GM12878 (cell line): ENCODE results near the gene ARR3. TPM values are rescaled to one million over a fixed set of nuclear protein-coding genes. Genes with fewer than 3 reads are reported as not detected.

Source experiments
- ATAC-seq: fragments of 200-7000 bp; cut with Tn5 transposase; 3 replicates; pipeline ENCODE4 v1.9.1; 2020; ENCODE audit warnings: mild to moderate bottlenecking, moderate library complexity
- BruUV-seq: library from RNA; stranded (reverse); fragments of 400-500 nt; replicated peaks from 2 replicates; lab custom pipeline; 2021; lab: Mats Ljungman, UMichigan
- CTCF ChIA-PET: fragments of 300-600 bp; sonication (Branson Sonifier 250); formaldehyde crosslinking; extraction: SDS; loops from one replicate; lab custom pipeline; 2021; ENCODE audit warnings: inconsistent platforms; lab: Yijun Ruan, JAX
- POLR2A ChIA-PET: fragments of 350-600 bp; formaldehyde crosslinking; extraction: SDS; loops from one replicate; lab custom pipeline; 2021; ENCODE audit warnings: inconsistent platforms; lab: Charles Lee
- RAD21 ChIA-PET: fragments of 300-600 bp; sonication (Branson Sonifier 250); formaldehyde crosslinking; loops from one replicate; lab custom pipeline; 2023; ENCODE audit warnings: antibody characterized with exemption; ENCODE audit not compliant: unreplicated experiment; lab: Charles Lee
- SMC1A ChIA-PET: fragments of 300-600 bp; sonication (Branson Sonifier 250); formaldehyde crosslinking; loops from one replicate; lab custom pipeline; 2023; ENCODE audit not compliant: unreplicated experiment, uncharacterized antibody; lab: Charles Lee
- DNase-seq: peaks from one replicate; pipeline ENCODE4 v3.0.0-alpha.2; 2011; ENCODE audit warnings: low read depth, low spot score
- FAIRE-seq: peaks from 3 replicates; lab custom pipeline; 2011; peaks lifted over from hg19 to GRCh38; lab: Jason Lieb, UNC
- H2AFZ ChIP-seq: 2 replicates; pipeline ENCODE4 v1.6.0; 2011; ENCODE audit warnings: low read depth, low read length, control low read depth; ENCODE audit not compliant: control insufficient read depth
- H3K27ac ChIP-seq: 2 replicates; pipeline ENCODE4 v1.5.1; 2011; ENCODE audit warnings: control low read depth; ENCODE audit not compliant: control insufficient read depth, insufficient read depth
- H3K27me3 ChIP-seq, 2 experiments: replicated peaks in 1 of 2; 2 replicates each; pipeline versions ENCODE4 v1.6.0 to v1.6.1; 2011; ENCODE audit warnings: low read length in 1 of 2; ENCODE audit not compliant: control insufficient read depth in 2 of 2, insufficient read depth in 2 of 2
- H3K36me3 ChIP-seq, 2 experiments: 2 replicates each; pipeline ENCODE4 v1.5.1; 2011; ENCODE audit warnings: low read length in 1 of 2; ENCODE audit not compliant: control insufficient read depth in 2 of 2, insufficient read depth in 2 of 2
- H3K4me1 ChIP-seq: 2 replicates; pipeline ENCODE4 v1.6.1; 2011; ENCODE audit warnings: mild to moderate bottlenecking, low read length, moderate library complexity, mixed read lengths; ENCODE audit not compliant: control insufficient read depth, insufficient read depth
- H3K4me2 ChIP-seq: 2 replicates; pipeline ENCODE4 v1.6.0; 2011; ENCODE audit warnings: control low read depth; ENCODE audit not compliant: control insufficient read depth, insufficient read depth
- H3K4me3 ChIP-seq: fragments of 200-600 bp; sonication (generic); 2 replicates; pipeline ENCODE4 v1.5.1; 2016
- H3K79me2 ChIP-seq: 2 replicates; pipeline ENCODE4 v1.6.0; 2011; ENCODE audit warnings: low read length; ENCODE audit not compliant: control insufficient read depth, insufficient read depth
- H3K9ac ChIP-seq: 2 replicates; pipeline ENCODE4 v1.8.0; 2011; ENCODE audit warnings: low read length, control low read depth, mixed read lengths; ENCODE audit not compliant: control insufficient read depth, insufficient read depth
- H3K9me3 ChIP-seq: replicated peaks from 3 replicates; pipeline ENCODE4 v1.5.1; 2011; ENCODE audit warnings: mild to moderate bottlenecking, low read length; ENCODE audit not compliant: control insufficient read depth, insufficient read depth
- H4K20me1 ChIP-seq: 2 replicates; pipeline ENCODE4 v1.6.0; 2011; ENCODE audit not compliant: control insufficient read depth, insufficient read depth
- BMI1 ChIP-seq: fragments of 450-650 bp; IDR thresholded peaks from 2 replicates; pipeline ENCODE4 v1.6.1; 2016; ENCODE audit warnings: mild to moderate bottlenecking, moderate library complexity, borderline replicate concordance
- EGR1 ChIP-seq, 2 experiments: IDR thresholded peaks; 1 replicate in 1 of 2; 2 replicates in 1 of 2; pipeline ENCODE4 v1.6.1; 2011 to 2012; ENCODE audit warnings: low read depth in 2 of 2, low read length in 2 of 2, borderline replicate concordance in 1 of 2, mild to moderate bottlenecking in 1 of 2, moderate library complexity in 1 of 2
- EP300 ChIP-seq, 2 experiments: fragments of 150-350 bp in 1 of 2; IDR thresholded peaks; 2 replicates each; pipeline ENCODE4 v1.6.1; 2011 to 2012; ENCODE audit warnings: low read depth in 2 of 2, low read length in 2 of 2, borderline replicate concordance in 1 of 2, improper control_type of control experiment in 1 of 2, inconsistent platforms in 1 of 2; ENCODE audit not compliant: control insufficient read depth in 1 of 2
- EZH2 ChIP-seq: IDR thresholded peaks from 2 replicates; pipeline ENCODE4 v1.6.1; 2012; ENCODE audit warnings: low read depth, mild to moderate bottlenecking, control low read depth, inconsistent platforms, low read length, borderline replicate concordance; ENCODE audit not compliant: control insufficient read depth
- FOXK2 ChIP-seq: fragments of 450-650 bp; IDR thresholded peaks from 2 replicates; pipeline ENCODE4 v1.6.1; 2017; ENCODE audit warnings: mild to moderate bottlenecking, moderate library complexity
- IRF3 ChIP-seq: fragments of 450-650 bp; IDR thresholded peaks from 2 replicates; pipeline ENCODE4 v1.6.1; 2014; ENCODE audit warnings: mild to moderate bottlenecking
- KAT2A ChIP-seq: conservative IDR thresholded peaks from 2 replicates; pipeline ENCODE4 v1.6.1; 2011; ENCODE audit warnings: low read depth, low read length; ENCODE audit not compliant: control insufficient read depth
- MXI1 ChIP-seq: fragments of 150-350 bp; IDR thresholded peaks from 2 replicates; pipeline ENCODE4 v1.6.1; 2011; ENCODE audit warnings: low read depth, mild to moderate bottlenecking, inconsistent platforms, low read length, improper control_type of control experiment
- RAD51 ChIP-seq: fragments of 450-650 bp; IDR thresholded peaks from 2 replicates; pipeline ENCODE4 v1.6.1; 2016; ENCODE audit warnings: moderate library complexity, mild to moderate bottlenecking, inconsistent platforms
- RB1 ChIP-seq: fragments of 450-650 bp; formaldehyde crosslinking; IDR thresholded peaks from 2 replicates; pipeline ENCODE4 v1.6.1; 2017; ENCODE audit warnings: mild to moderate bottlenecking, borderline replicate concordance
- RELA ChIP-seq: fragments of 450-650 bp; IDR thresholded peaks from 2 replicates; pipeline ENCODE4 v1.8.0; 2014; ENCODE audit warnings: borderline replicate concordance; ENCODE audit not compliant: partially characterized antibody
- RELB ChIP-seq: fragments of 450-650 bp; IDR thresholded peaks from 2 replicates; pipeline ENCODE4 v1.6.1; 2017; ENCODE audit warnings: low read depth, mild to moderate bottlenecking, moderate library complexity
- SKIL ChIP-seq: fragments of 450-650 bp; IDR thresholded peaks from 2 replicates; pipeline ENCODE4 v1.6.1; 2017; ENCODE audit warnings: mild to moderate bottlenecking, low read depth, inconsistent platforms; ENCODE audit not compliant: poor library complexity, severe bottlenecking
- SMC3 ChIP-seq: IDR thresholded peaks from 2 replicates; pipeline ENCODE4 v1.6.1; 2011; ENCODE audit warnings: low read length, improper control_type of control experiment, borderline replicate concordance
- ZBTB33 ChIP-seq: fragments of 450-650 bp; IDR thresholded peaks from 2 replicates; pipeline ENCODE4 v1.6.1; 2017; ENCODE audit warnings: mild to moderate bottlenecking
- ZZZ3 ChIP-seq: IDR thresholded peaks from 2 replicates; pipeline ENCODE4 v1.6.1; 2011; ENCODE audit warnings: low read depth; ENCODE audit not compliant: control insufficient read depth, insufficient read length
- WGBS: methylation state at CpG from one replicate; pipeline ENCODE4 v1.1.6; 2016; ENCODE audit warnings: low lambda C conversion rate; ENCODE audit not compliant: insufficient replicate concordance, insufficient coverage; ENCODE audit errors: missing lambda C conversion rate; 5-methylcytosine and 5-hydroxymethylcytosine counted together
- in situ Hi-C: fragments of 300-500 bp; cut with MboI; formaldehyde crosslinking; loops from 9 replicates; pipeline ENCODE4 v1.14.3; 2018; ENCODE audit warnings: mixed read lengths
- intact Hi-C: fragments of 100-400 bp; cut with micrococcal nuclease; formaldehyde crosslinking; loops from one replicate; pipeline ENCODE4 v1.14.2; 2022; ENCODE audit not compliant: unreplicated experiment
- polyA plus RNA-seq, 11 experiments: library from polyadenylated mRNA; depleted of rRNA in 4 of 11; unstranded in 6 of 11; stranded (reverse) in 5 of 11; fragments of >200 nt; fragmentation: Nextera tagmentation in 4 of 11; fragmentation: Illumina TruSeq in 1 of 11; extraction: Ambion mirVana in 4 of 11; extraction: Trizol in 1 of 11; gene quantifications; 1 replicate in 1 of 11; 2 replicates in 10 of 11; pipeline versions ENCODE4 v1.2.1 to v1.2.3, GENCODE V29; 2011 to 2016; ENCODE audit warnings: inconsistent platforms in 2 of 11, missing spikeins in 2 of 11, low read depth in 1 of 11
- total RNA-seq, 4 experiments: library from RNA; depleted of rRNA in 3 of 4; stranded (reverse); fragments of >200 nt in 3 of 4; fragmentation: Illumina TruSeq in 1 of 4; extraction: Trizol in 1 of 4; gene quantifications; 2 replicates each; pipeline versions ENCODE4 v1.2.1 to v1.2.3, GENCODE V29; 2013 to 2021

ARR3 gene
- total and polyA plus RNA-seq, 10 of the 15 experiments (the other 5 are each of a cell fraction or from before 2014, with no cell fraction given): not detected

- intact Hi-C loops: no loop called here
- H3K27ac ChIP-seq: no peak within 1 kb of the TSS
- no peaks in the 10 kb centered on the region for H3K36me3 ChIP-seq
- FAIRE-seq (no peak), ATAC-seq (no peak), DNase-seq (no peak)
- no peaks in the 10 kb centered on the region for H3K9me3 ChIP-seq
- H3K4me3 ChIP-seq: no peak within 1 kb of the TSS
- ChIA-PET SMC1A (no interaction called here), POLR2A (no interaction called here), RAD21 (no interaction called here), CTCF (no interaction called here)
- no peaks in the 10 kb centered on the region for H3K27me3 ChIP-seq
- 2% methylated on average over 3 of the region's 3 CpGs for WGBS
- H3K4me2 ChIP-seq: no peak within 1 kb of the TSS
- in situ Hi-C loops: no loop called here
- TF ChIP-seq FOXK2 (no peak), EP300 (IDR thresholded peaks at IDR 0.05; ENCODE audit: borderline replicate concordance in 1 of 2, control insufficient read depth in 1 of 2, low read depth in 2 of 2, low read length in 2 of 2) (no peak), IRF3 (no peak), SMC3 (no peak), KAT2A (no peak), EGR1 (IDR thresholded peaks at IDR 0.05; ENCODE audit: borderline replicate concordance in 1 of 2, low read depth in 2 of 2, low read length in 2 of 2) (no peak), RELA (no peak), BMI1 (no peak), RELB (no peak), SKIL (no peak), RB1 (no peak), ZZZ3 (no peak), ZBTB33 (no peak), RAD51 (no peak), MXI1 (no peak), EZH2 (no peak)
- BruUV-seq: no TSS peak
- H3K79me2 ChIP-seq: no peaks in the 10 kb centered on the region
- no peaks in the 10 kb centered on the region for H4K20me1 ChIP-seq
- H2AFZ ChIP-seq: no peak within 1 kb of the TSS
- no peak within 1 kb of the TSS for H3K9ac ChIP-seq
- no peaks in the 10 kb centered on the region for H3K4me1 ChIP-seq
Measured at GRCh38 chrX:70234355-70234754, 33.8 kb upstream of the ARR3 start, which contains the start of gene AWAT1. Gene AWAT1 (plus strand): TSS chrX:70234655. CDS start chrX:70234696, 41 bp downstream.
